Duodenal mucosa (tissue), 2 donors: ENCODE data around the gene HHIPL1.

Experiments used
- H3K27ac ChIP-seq: one replicate; pipeline ENCODE4 v1.7.0; 2013; ENCODE audit warnings: low read depth, low read length
- H3K27me3 ChIP-seq, 2 donors: one replicate each; pipeline ENCODE4 v1.7.0; 2013; ENCODE audit warnings: low read length in 2 of 2, control low read depth in 1 of 2; ENCODE audit not compliant: insufficient read depth in 2 of 2, control insufficient read depth in 1 of 2
- H3K36me3 ChIP-seq, 2 donors: one replicate each; pipeline ENCODE4 v1.7.0; 2013; ENCODE audit warnings: low read length in 2 of 2, control low read depth in 1 of 2; ENCODE audit not compliant: insufficient read depth in 2 of 2, control insufficient read depth in 1 of 2
- H3K4me1 ChIP-seq, 2 donors: one replicate each; pipeline ENCODE4 v1.7.0; 2013; ENCODE audit warnings: low read length in 2 of 2, control low read depth in 1 of 2; ENCODE audit not compliant: insufficient read depth in 2 of 2, control insufficient read depth in 1 of 2
- H3K4me3 ChIP-seq, 2 donors: one replicate each; pipeline ENCODE4 v1.7.0; 2013; ENCODE audit warnings: low read length in 2 of 2, low read depth in 1 of 2
- H3K9ac ChIP-seq, 2 donors: one replicate each; pipeline ENCODE4 v1.7.0; 2013; ENCODE audit warnings: low read length in 2 of 2, low read depth in 1 of 2
- H3K9me3 ChIP-seq, 2 donors: one replicate each; pipeline ENCODE4 v1.7.0; 2013; ENCODE audit warnings: low read length in 2 of 2, control low read depth in 1 of 2; ENCODE audit not compliant: control insufficient read depth in 1 of 2

Gene HHIPL1

GRCh38 chr14:99668307-99669295 is 23.7 kb downstream of the HHIPL1 start:
- Histone ChIP-seq H3K27ac (no peak overlapping the region), H3K4me3 (no peak overlapping the region), H3K27me3 (no peaks in the 10 kb centered on the region), H3K9ac (no peak overlapping the region), H3K9me3 (no peaks in the 10 kb centered on the region), H3K36me3 (no peaks in the 10 kb centered on the region), H3K4me1 (peaks cover 15 to 16% of the 10 kb centered on the region in 2 donors)

DNA sequence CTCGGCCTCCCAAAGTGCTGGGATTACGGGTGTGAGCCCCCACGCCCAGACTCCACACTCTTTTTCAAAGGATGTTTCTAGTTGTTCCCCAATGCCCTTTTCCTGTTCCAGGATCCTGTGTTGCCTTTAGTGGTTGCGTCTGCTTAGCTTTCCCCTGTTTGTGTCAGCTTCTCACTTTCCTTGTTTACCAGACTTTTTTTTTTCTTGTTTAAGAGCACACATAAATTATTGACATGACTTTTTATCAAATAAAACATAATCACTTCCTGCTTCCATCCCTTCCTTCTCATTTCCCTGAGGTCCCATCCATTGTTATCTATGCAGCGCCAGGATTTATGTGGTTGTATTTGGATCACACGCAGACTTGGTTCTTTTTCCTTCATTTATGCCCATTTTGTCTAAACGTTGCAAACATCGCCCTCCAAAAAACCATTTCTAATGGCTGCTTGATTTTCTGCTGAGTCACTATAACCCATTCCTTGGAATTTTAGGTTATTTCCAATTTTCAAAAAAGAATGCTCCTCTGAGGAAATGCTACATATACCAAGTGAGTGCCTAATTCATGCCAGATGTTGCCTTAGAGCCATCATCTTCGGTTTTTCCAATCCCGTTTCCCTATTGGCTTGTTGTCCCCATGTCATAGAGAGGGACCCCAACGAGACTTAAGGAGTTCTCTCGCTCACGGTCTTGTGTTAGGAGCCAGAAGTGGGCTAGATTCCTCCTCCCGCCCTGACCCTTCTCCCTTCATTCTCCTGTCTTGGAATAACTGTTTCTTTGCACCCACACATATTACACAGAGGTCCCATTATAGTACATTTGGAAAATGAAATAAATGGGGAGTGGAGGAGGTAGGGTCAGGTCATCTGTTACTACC is 25.7 kb downstream of the HHIPL1 start:
- Histone ChIP-seq H3K27ac (no peak overlapping the region), H3K4me3 (no peak overlapping the region), H3K9me3 (no peaks in the 10 kb centered on the region), H3K36me3 (no peaks in the 10 kb centered on the region), H3K27me3 (peaks cover 0 to 5% of the 10 kb centered on the region in 2 donors), H3K9ac (no peak overlapping the region), H3K4me1 (peaks cover 15 to 16% of the 10 kb centered on the region in 2 donors)

GRCh38 chr14:99671235-99672224 is 26.6 kb downstream of the HHIPL1 start:
- H3K27me3 ChIP-seq: peaks cover 0 to 8% of the 10 kb centered on the region in 2 donors
- H3K36me3 ChIP-seq: no peaks in the 10 kb centered on the region
- no peaks in the 10 kb centered on the region for H3K9me3 ChIP-seq
- H3K4me1 ChIP-seq: peaks cover 15 to 16% of the 10 kb centered on the region in 2 donors
- peak overlapping the region in 1 of 2 donors; percentile 54 for H3K9ac ChIP-seq
- peak overlapping the region; percentile 35 to 42 for H3K4me3 ChIP-seq
- H3K27ac ChIP-seq: no peak overlapping the region

- peak overlapping the region; percentile 35 to 42 for H3K4me3 ChIP-seq
- peaks cover 0 to 4% of the 10 kb centered on the region in 2 donors for H3K9me3 ChIP-seq
- no peak overlapping the region for H3K9ac ChIP-seq
Measured at GRCh38 chr14:99672506-99673304, 27.8 kb downstream of the HHIPL1 start.

DNA sequence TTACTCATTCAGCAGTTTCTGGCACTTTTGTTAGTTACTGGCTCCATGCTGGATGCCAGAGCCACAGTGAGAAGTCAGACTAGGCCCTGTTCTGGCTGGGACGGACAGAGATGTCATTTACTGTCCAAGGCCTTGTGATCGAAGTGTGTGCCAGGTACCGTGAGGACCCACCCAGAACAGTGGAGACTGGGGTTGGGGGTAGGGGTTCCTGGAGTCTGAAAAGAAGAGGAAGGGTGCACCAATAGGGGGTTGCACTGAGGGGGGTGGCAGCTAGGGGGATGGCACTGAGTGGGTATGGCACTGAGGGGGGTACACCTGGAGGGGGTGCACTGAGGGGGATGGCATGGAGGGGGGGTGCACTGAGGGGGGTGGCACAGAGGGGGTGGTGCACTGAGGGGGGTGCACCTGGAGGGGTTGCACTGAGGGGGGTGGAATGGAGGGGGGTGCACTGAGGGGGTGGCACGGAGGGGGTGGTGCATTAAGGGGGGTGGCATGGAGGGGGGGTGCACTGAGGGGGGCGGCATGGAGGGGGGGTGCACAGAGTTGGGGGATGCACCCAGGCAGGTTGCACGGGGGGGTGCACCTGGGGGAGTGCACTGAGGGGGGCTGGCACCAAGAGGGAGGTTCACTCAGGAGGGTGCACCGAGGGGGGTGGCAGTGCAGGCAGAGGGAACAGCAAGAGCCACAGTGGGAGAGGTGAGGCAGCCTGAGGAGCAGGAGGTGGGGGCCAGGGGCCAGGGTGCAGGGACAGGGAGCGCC is 28.6 kb downstream of the HHIPL1 start:
- no peak overlapping the region for H3K27ac ChIP-seq

More at GRCh38 chr14:99672506-99673304, 27.8 kb downstream of the HHIPL1 start:
- Histone ChIP-seq H3K36me3 (no peaks in the 10 kb centered on the region), H3K27me3 (peaks cover 0 to 8% of the 10 kb centered on the region in 2 donors), H3K27ac (no peak overlapping the region), H3K4me1 (peaks cover 15 to 16% of the 10 kb centered on the region in 2 donors)

DNA sequence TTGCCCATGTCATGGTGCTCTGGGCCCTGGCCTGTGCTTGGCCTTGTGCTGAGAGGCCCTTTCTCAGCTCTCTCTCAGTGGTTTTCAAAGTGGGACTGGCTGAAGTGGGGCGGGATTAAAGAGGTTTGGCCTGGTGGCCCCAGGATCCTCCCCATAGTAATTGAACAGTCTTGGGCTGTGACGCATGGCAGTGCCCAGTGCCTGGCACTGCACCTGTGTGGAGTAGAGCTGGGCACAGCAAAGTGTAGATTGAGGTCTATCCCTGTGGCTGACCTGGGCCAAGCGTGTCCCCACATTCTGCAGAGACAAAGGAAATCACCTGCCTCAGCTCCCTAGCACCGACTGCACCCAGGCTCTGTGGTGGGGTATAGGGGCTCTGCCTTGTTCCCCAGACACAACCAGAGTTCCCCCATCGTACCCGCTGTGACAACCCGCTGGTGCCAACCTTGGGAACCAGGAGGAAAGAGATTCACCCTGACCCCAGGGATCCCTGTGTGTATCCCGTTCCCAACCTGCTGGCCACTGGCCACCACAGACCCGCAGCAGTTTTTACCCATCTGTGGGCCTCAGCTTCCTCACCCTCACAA is 29.2 kb downstream of the HHIPL1 start:
- no peaks in the 10 kb centered on the region for H3K36me3 ChIP-seq
- no peak overlapping the region for H3K9ac ChIP-seq
- H3K27ac ChIP-seq: no peak overlapping the region
- peaks cover 15 to 16% of the 10 kb centered on the region in 2 donors for H3K4me1 ChIP-seq
- peaks cover 0 to 8% of the 10 kb centered on the region in 2 donors for H3K9me3 ChIP-seq
- H3K4me3 ChIP-seq: no peak overlapping the region
- H3K27me3 ChIP-seq: peaks cover 0 to 8% of the 10 kb centered on the region in 2 donors

More for the DNA sequence above, 28.6 kb downstream of the HHIPL1 start:
- peaks cover 0 to 8% of the 10 kb centered on the region in 2 donors for H3K9me3 ChIP-seq
- H3K4me1 ChIP-seq: peaks cover 15 to 16% of the 10 kb centered on the region in 2 donors
- H3K36me3 ChIP-seq: no peaks in the 10 kb centered on the region
- H3K9ac ChIP-seq: no peak overlapping the region
- peaks cover 0 to 8% of the 10 kb centered on the region in 2 donors for H3K27me3 ChIP-seq
- no peak overlapping the region for H3K4me3 ChIP-seq

GRCh38 chr14:99674776-99675381 is 29.9 kb downstream of the HHIPL1 start:
- H3K4me1 ChIP-seq: peaks cover 15 to 16% of the 10 kb centered on the region in 2 donors
- no peak overlapping the region for H3K9ac ChIP-seq
- H3K27me3 ChIP-seq: peaks cover 0 to 8% of the 10 kb centered on the region in 2 donors
- H3K36me3 ChIP-seq: no peaks in the 10 kb centered on the region
- no peak overlapping the region for H3K4me3 ChIP-seq
- peaks cover 0 to 8% of the 10 kb centered on the region in 2 donors for H3K9me3 ChIP-seq
- H3K27ac ChIP-seq: no peak overlapping the region

- Histone ChIP-seq H3K4me3 (no peak overlapping the region), H3K4me1 (peaks cover 15 to 16% of the 10 kb centered on the region in 2 donors), H3K27ac (no peak overlapping the region), H3K36me3 (no peaks in the 10 kb centered on the region), H3K9me3 (peaks cover 0 to 8% of the 10 kb centered on the region in 2 donors), H3K27me3 (peaks cover 0 to 8% of the 10 kb centered on the region in 2 donors), H3K9ac (no peak overlapping the region)
Measured at GRCh38 chr14:99675382-99675835, 30.5 kb downstream of the HHIPL1 start.
